ENCODE results near the gene CCSER1. TPM values are rescaled to one million over a fixed set of nuclear protein-coding genes. Genes with fewer than 3 reads are reported as not detected.

The CCSER1 gene
- total RNA-seq, 1 experiment from 2014 or later = 4.1 TPM

DNA sequence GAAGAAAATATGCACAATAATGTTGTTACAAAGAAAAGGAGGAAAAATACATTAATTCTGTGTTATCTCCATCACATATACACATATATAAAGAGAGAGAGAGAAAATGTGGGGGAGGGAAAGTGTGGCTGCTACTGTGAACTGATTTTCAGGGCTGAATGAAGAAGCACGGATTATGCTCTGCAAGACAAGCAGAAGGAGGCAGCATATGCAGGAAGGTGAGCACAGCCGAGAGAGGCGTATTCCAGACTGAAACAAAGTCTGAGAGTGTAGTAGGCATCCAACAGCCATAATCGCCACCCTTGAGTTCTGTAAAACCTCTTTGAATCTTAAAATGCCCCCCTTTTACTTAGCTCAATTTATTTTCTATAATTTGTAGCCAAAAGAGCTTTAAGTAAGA, 1094.8 kb downstream of the CCSER1 start:
- ChIA-PET CTCF (no interaction called here), POLR2A (no interaction called here)
- no peaks in the 10 kb centered on the region for H3K27me3 ChIP-seq (replicated peaks; ENCODE audit: control insufficient read depth, insufficient read depth, low read length)
- H3K36me3 ChIP-seq (ENCODE audit: control insufficient read depth, insufficient read depth, low read length) = no peaks in the 10 kb centered on the region
- no TSS peak for BruUV-seq (replicated peaks)
- Mint-ChIP-seq H3K36me3 (ENCODE audit: insufficient read depth, unreplicated experiment) (no peaks in the 10 kb centered on the region), H3K27ac (ENCODE audit: unreplicated experiment) (no peak overlapping the region), H3K4me1 (ENCODE audit: low read depth, unreplicated experiment) (no peaks in the 10 kb centered on the region), H3K27me3 (ENCODE audit: insufficient read depth, unreplicated experiment) (no peaks in the 10 kb centered on the region), H3K4me3 (ENCODE audit: unreplicated experiment) (no peak overlapping the region), H3K9me3 (ENCODE audit: unreplicated experiment) (no peaks in the 10 kb centered on the region)
- DNase-seq = no peak
- no peaks in the 10 kb centered on the region for H3K9me3 ChIP-seq
- intact Hi-C loops (cut with micrococcal nuclease; ENCODE audit: unreplicated experiment) = no loop called here
- H3K4me1 ChIP-seq = no peaks in the 10 kb centered on the region
- H3K4me3 ChIP-seq (ENCODE audit: low read depth, low read length) = no peak overlapping the region
- TF ChIP-seq, protein P1, sequence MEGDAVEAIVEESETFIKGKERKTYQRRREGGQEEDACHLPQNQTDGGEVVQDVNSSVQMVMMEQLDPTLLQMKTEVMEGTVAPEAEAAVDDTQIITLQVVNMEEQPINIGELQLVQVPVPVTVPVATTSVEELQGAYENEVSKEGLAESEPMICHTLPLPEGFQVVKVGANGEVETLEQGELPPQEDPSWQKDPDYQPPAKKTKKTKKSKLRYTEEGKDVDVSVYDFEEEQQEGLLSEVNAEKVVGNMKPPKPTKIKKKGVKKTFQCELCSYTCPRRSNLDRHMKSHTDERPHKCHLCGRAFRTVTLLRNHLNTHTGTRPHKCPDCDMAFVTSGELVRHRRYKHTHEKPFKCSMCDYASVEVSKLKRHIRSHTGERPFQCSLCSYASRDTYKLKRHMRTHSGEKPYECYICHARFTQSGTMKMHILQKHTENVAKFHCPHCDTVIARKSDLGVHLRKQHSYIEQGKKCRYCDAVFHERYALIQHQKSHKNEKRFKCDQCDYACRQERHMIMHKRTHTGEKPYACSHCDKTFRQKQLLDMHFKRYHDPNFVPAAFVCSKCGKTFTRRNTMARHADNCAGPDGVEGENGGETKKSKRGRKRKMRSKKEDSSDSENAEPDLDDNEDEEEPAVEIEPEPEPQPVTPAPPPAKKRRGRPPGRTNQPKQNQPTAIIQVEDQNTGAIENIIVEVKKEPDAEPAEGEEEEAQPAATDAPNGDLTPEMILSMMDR (IDR thresholded peaks at IDR 0.05; ENCODE audit: insufficient read depth in 1 of 2, low read depth in 1 of 2, low read length in 1 of 2, severe bottlenecking in 1 of 2, unreplicated experiment in 1 of 2) = no peak

DNA sequence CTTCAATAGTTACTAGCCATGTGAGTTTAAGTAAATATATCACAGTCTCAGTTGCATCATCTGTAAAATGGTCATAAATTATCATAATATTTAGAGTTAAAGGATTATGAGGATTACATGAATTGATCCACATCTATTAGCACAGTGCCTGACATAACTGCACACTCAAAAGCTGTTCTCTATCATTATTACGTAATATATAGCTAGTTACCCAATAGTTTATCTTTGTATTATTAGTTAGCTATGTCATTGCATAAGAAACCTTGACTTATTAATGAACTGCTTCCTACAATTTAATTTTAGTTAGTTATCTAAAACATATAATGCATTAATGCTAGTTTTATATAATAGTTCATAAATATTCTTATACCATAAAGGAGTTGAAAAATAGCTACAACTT, 1099.7 kb downstream of the CCSER1 start:
- TF ChIP-seq, protein P1 (IDR thresholded peaks at IDR 0.05; ENCODE audit: insufficient read depth in 1 of 2, low read depth in 1 of 2, low read length in 1 of 2, severe bottlenecking in 1 of 2, unreplicated experiment in 1 of 2) = no peak
- Mint-ChIP-seq H3K27me3 (ENCODE audit: insufficient read depth, unreplicated experiment) (no peaks in the 10 kb centered on the region), H3K27ac (ENCODE audit: unreplicated experiment) (no peak overlapping the region), H3K4me3 (ENCODE audit: unreplicated experiment) (no peak overlapping the region), H3K4me1 (ENCODE audit: low read depth, unreplicated experiment) (no peaks in the 10 kb centered on the region), H3K36me3 (ENCODE audit: insufficient read depth, unreplicated experiment) (no peaks in the 10 kb centered on the region), H3K9me3 (ENCODE audit: unreplicated experiment) (no peaks in the 10 kb centered on the region)
- ChIA-PET CTCF (no interaction called here), POLR2A (no interaction called here)
- Histone ChIP-seq H3K36me3 (ENCODE audit: control insufficient read depth, insufficient read depth, low read length) (no peaks in the 10 kb centered on the region), H3K4me1 (no peaks in the 10 kb centered on the region), H3K4me3 (ENCODE audit: low read depth, low read length) (no peak overlapping the region), H3K9me3 (no peaks in the 10 kb centered on the region), H3K27me3 (replicated peaks; ENCODE audit: control insufficient read depth, insufficient read depth, low read length) (no peaks in the 10 kb centered on the region)
- intact Hi-C loops (cut with micrococcal nuclease; ENCODE audit: unreplicated experiment) = no loop called here
- no peak for DNase-seq
- no TSS peak for BruUV-seq (replicated peaks)

DNA sequence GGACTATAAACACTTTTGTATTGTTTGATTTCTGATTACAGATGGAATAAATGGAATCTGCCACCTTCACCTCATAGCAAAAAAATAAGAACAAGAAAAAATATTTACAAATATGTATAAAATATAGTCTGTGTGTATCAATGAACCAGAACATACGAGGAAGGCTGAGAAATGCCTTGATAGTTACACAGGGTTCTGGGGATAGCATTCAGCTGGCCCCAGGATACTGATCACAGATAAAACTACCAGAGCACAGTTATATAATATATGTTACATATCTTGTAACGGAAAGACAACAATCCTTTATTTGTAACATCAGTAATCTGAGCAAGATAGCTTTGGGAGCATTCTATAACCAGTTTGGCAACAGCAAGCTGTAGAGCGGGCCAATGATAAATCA, 1101.5 kb downstream of the CCSER1 start:
- no peak overlapping the region for H3K4me3 Mint-ChIP-seq (ENCODE audit: unreplicated experiment)
- ChIA-PET CTCF (no interaction called here), POLR2A (no interaction called here)
- H3K4me3 ChIP-seq (ENCODE audit: low read depth, low read length) = no peak overlapping the region
- no peaks in the 10 kb centered on the region for H3K9me3 ChIP-seq
- H3K9me3 Mint-ChIP-seq (ENCODE audit: unreplicated experiment) = no peaks in the 10 kb centered on the region
- no TSS peak for BruUV-seq (replicated peaks)
- TF ChIP-seq, protein P1 (IDR thresholded peaks at IDR 0.05; ENCODE audit: insufficient read depth in 1 of 2, low read depth in 1 of 2, low read length in 1 of 2, severe bottlenecking in 1 of 2, unreplicated experiment in 1 of 2) = no peak
- no peaks in the 10 kb centered on the region for H3K4me1 Mint-ChIP-seq (ENCODE audit: low read depth, unreplicated experiment)
- H3K4me1 ChIP-seq = no peaks in the 10 kb centered on the region
- H3K27me3 Mint-ChIP-seq (ENCODE audit: insufficient read depth, unreplicated experiment) = no peaks in the 10 kb centered on the region
- H3K27me3 ChIP-seq (replicated peaks; ENCODE audit: control insufficient read depth, insufficient read depth, low read length) = no peaks in the 10 kb centered on the region
- H3K27ac Mint-ChIP-seq (ENCODE audit: unreplicated experiment) = no peak overlapping the region
- intact Hi-C loops (cut with micrococcal nuclease; ENCODE audit: unreplicated experiment) = no loop called here
- H3K36me3 Mint-ChIP-seq (ENCODE audit: insufficient read depth, unreplicated experiment) = no peaks in the 10 kb centered on the region
- H3K36me3 ChIP-seq (ENCODE audit: control insufficient read depth, insufficient read depth, low read length) = no peaks in the 10 kb centered on the region
- no peak for DNase-seq

Measured in Caco-2 (cell line).